NT2/D1 (cell line): ENCODE data around the gene OR14C36.

Experiments
- SUZ12 ChIP-seq: IDR thresholded peaks from 2 replicates; pipeline ENCODE4 v1.6.1; 2011; ENCODE audit not compliant: insufficient read length, insufficient read depth; ENCODE audit errors: extremely low read depth
- YY1 ChIP-seq: IDR thresholded peaks from 2 replicates; pipeline ENCODE4 v1.6.1; 2011; ENCODE audit not compliant: insufficient read length, insufficient read depth
- ZNF274 ChIP-seq: IDR thresholded peaks from 2 replicates; pipeline ENCODE4 v1.6.1; 2011; ENCODE audit warnings: mild to moderate bottlenecking, low read depth, low read length

- TF ChIP-seq YY1 (no peak), ZNF274 (no peak), SUZ12 (no peak)
Observed at GRCh38 chr1:248388426-248388825, 39.9 kb downstream of the OR14C36 start.
